ENCODE measurements around the gene DDX4.

The DDX4 gene

GRCh38 chr5:55860709-55861108 lies 122.8 kb downstream of the DDX4 start:
- no peak for DNase-seq (ENCODE audit: low read depth)
- TF ChIP-seq CTCF (IDR thresholded peaks at IDR 0.05; ENCODE audit: low read depth, low read length, missing control alignments) = no peak
- H3K4me3 ChIP-seq (ENCODE audit: low read depth, low read length) = no peak overlapping the region

DNA sequence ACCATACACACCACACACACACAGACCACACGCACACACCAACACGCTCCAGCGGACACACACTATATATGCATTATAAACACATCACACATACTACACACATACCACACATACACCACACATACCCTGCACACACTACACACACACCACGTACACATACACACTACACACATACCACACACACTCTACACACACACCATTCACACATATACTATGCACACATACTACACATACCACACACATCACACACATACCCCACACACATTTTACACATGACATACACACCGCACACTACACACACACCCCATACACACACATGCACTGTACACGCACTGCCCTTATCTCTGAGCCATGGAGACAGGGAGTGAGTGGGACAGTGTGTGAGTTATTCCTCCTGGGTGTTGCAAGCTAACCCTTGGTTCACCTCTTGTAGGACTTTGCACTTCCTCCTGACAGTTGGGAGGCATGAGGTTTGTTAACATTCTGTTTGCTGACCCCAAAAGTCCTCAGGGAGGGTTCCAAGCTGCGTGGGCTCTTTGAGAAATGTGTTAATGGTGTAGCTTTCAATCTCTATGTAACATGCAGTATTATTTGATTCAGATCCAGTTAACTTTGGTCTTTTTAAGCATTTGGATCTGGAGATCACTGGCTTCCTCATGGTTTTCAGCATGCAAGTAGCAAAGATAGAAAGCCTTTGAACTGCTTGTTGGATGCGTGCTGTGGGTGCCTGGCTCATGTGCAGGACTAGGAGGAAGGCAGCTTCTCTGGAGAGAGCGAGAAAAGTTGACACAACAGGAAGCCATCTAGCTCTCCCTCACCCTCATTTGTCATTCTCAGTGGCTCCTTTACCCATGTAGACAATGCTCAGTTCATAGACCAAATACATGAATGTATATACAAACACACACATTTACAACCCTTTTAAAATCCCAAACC lies 127.0 kb downstream of the DDX4 start:
- DNase-seq (ENCODE audit: low read depth) = no peak
- TF ChIP-seq CTCF (IDR thresholded peaks at IDR 0.05; ENCODE audit: low read depth, low read length, missing control alignments) = no peak
- no peak overlapping the region for H3K4me3 ChIP-seq (ENCODE audit: low read depth, low read length)

- TF ChIP-seq CTCF (IDR thresholded peaks at IDR 0.05; ENCODE audit: low read depth, low read length, missing control alignments) = no peak
- DNase-seq (ENCODE audit: low read depth) = no peak
- H3K4me3 ChIP-seq (ENCODE audit: low read depth, low read length) = no peak overlapping the region
Measured at GRCh38 chr5:55865831-55866230, 128.0 kb downstream of the DDX4 start.

DNA sequence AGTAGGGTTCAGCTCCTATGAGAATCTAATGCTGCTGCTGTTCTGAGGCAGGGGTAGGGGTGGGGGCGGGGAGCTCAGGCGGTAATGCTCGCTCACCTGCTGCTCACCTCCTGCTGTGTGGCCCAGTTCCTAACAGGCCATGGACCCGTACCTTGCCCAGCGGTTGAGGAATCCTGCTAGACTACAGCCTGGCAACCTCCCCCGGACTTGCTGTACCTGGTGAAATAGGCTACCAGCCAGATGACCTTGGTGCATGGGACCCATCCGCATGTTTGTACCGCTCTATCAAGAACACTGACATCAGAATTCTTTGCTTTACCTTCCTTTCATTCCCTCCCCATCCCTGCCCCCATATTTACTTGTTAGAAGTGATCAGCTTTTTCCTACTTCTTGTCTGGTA lies 128.6 kb downstream of the DDX4 start:
- H3K4me3 ChIP-seq (ENCODE audit: low read depth, low read length) = no peak overlapping the region
- no peak for DNase-seq (ENCODE audit: low read depth)
- no peak for TF ChIP-seq CTCF (IDR thresholded peaks at IDR 0.05; ENCODE audit: low read depth, low read length, missing control alignments)

Measured in GM12864 (cell line).